HG03565 (cell line): ENCODE measurements around the gene DCLRE1B.
A peak's percentile ranks its signal among the peaks of the same experiment; 100 is the strongest.

ENCODE experiments used
- ATAC-seq: cut with Tn5 transposase; IDR thresholded peaks from one replicate; pipeline ENCODE4 v1.9.1; 2021; ENCODE audit warnings: mild to moderate bottlenecking, moderate library complexity; ENCODE audit not compliant: unreplicated experiment

The DCLRE1B gene

DNA sequence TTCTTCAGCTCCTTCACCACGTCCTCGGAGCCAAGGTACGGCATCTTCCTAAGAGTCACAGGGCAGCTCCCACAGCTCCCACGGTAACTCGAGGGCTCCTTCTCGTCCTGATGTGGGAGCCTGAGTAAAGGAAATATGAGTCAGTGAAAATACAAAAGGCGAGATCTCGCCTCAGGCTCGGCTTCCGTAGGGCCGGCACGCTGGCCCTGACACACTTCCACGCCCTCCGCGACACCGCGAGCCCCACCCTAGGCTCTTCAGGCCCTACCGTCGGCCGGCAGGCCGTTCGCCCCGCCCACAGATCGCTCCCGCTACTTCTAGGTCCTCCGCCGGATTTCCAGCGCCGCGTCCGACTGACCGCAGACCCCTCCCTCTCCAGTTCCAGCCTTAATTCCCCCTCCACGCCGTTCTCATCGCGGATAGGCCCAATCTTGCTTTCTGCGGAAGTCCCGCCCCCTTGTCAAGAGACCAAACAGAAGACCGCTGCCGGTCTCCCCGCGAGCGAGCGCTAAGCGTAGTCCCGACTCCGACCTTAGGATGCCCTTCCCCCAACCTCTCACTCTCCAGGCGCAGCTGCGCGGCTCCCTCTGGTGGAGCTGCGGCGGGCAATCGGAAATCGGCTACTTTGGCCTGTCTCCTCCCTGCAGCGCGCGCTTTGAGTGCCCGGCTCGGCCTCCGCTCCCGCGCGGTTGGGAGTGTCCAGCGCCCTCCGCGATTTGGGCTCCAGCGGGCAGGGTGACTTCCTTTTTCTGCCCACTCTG is at the start of gene DCLRE1B, which contains the start of gene AP4B1:
Gene DCLRE1B (plus strand): TSS at position 653 of the 761 bp plus-strand sequence. CDS start 261 bp downstream, outside the sequence.
Gene AP4B1 (minus strand): TSS at position 126 of the 761 bp plus-strand sequence. CDS start 82 bp downstream, at position 44.
- ATAC-seq: peak; percentile 86

GRCh38 chr1:113855630-113856400 is 49.3 kb upstream of the DCLRE1B start:
- no peak for ATAC-seq

GRCh38 chr1:113856401-113856790 is 48.7 kb upstream of the DCLRE1B start:
- no peak for ATAC-seq

DNA sequence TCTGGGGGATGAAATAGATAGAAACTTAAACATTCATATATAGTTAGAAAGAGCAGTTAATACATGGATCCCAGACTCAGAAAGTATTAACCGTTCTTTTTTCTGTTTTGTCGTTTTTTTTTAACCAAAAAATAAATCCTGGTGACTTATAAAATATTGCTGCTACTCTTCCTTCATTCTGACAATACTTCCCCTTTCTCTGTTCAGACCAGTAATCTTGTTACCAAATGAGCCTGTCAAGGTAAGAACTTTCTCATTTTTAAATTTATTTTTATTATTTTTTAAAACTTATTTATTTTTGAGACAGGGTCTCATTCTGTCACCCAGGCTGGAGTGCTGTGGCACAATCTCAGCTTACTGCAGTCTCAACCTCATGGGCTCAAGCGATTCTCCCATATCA is 47.4 kb upstream of the DCLRE1B start:
- ATAC-seq: no peak

DNA sequence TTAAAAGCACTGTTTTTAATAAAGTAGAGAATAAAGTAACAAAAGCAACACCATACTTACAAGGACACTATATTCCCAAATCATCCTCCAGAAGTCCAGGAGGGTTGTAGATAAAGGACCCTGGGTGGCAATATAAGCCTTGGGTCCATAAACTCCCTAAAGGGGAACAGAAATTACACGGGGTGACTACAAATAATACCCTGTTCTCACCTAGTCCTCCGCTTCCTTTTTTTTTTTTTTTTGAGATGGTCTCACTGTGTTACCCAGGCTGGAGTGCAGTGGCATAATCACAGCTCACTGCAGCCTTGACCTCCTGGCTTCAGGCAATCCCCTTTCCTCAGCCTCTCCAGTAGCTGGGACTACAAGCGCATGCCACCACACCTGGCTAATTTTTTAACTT is 46.7 kb upstream of the DCLRE1B start:
- no peak for ATAC-seq

GRCh38 chr1:113858982-113859381 is 46.1 kb upstream of the DCLRE1B start:
- ATAC-seq: no peak

DNA sequence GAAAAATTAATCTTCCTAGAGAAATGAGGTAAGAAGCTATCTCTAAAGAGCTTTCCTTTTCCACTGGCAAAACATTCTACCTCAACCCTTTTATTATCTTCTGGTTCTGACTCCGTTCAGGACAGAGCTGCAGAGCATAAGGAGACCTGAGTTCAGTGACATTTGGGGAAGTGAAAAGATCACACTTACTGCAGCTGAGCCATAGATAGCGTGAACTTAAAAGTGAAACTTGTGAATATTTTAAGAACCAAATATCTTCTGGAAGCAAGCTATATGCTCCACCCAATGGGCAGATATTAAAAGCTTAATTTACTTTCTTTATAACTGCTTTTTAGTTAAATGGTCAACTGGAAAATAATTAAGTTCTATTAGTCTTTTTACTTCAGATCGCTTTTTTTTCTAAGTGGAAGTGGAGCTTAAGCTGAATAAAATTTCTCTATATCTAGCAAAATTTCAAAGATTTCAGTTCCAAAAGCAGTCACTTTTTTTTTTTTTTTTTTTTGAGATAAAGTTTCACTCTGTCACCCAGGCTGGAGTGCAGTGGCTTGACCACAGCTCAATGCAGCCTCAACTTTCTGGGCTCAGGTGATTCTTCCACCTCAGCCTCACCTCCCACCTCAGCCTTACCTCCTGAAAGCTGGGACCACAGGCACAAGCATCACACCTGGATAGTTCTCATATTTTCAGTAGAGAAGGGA is 45.5 kb upstream of the DCLRE1B start:
- peak; percentile 84 for ATAC-seq

DNA sequence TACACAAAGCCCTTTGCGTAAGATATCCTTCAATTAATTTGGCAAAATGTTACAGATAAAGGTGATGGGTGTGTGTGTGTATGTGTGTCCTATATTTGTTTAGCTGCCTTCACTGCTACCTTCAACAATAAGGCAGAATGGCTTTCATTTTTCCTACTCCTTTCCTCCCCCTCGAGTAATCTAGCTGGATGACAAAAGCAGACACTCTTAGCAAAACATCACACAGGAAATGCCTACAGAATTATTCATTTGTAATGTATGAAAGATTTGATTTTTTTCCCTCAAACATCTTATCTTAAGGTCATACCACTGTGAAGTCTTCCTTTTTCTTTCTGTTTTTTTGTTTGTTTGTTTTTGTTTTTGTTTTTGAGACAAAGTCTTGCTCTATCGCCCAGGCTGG is 44.2 kb upstream of the DCLRE1B start:
- ATAC-seq: no peak

DNA sequence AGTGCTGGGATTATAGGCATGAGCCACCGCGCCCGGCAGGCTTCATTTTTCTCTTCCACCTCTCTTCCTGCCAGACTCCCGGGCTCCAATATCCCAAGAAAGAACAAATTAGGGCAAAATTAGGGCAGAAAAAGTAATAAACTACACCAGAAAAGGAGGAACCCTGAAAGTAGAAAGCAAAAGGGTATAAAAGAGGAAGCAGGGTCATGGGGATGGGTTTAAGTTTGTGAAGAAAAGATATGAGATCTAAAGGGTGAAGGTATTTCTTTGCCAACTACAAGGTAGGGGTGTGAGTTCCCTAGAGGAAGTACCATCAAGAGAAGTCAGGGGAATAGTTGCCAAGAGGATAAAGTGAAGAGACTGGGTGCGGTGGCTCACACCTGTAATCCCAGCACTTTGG is 43.5 kb upstream of the DCLRE1B start:
- no peak for ATAC-seq

- ATAC-seq: no peak
These were observed 36.6 kb upstream of the DCLRE1B start for GRCh38 chr1:113868387-113869083.

- ATAC-seq: no peak
These were observed 34.3 kb upstream of the DCLRE1B start for GRCh38 chr1:113870778-113871177.

DNA sequence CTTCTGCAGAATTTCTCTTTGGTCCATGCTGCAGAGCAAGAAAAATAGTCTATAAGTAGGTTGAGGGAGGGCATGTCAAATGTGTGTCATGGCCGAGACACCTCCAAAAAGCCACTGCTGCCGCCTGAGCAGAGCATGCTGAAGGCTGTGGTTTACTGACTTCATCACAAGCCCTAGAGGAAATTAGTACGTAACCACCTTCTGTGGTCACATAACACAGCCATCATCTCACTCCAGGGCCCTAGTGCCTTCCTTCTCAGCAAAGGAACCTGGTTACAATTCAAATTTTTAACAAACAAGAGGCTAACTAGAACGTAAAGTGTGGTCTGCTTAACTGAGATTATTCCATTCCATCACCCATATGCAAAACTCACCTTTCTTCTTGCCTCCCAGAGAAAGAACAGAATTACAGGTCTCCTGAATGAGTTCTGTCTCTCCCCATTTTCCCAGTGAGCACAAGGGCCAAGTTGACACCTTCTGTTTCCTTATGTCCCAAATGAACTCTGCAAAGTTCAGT is 33.5 kb upstream of the DCLRE1B start, which contains the start of gene PTPN22:
Gene PTPN22 (minus strand): TSS at position 116 of the 517 bp plus-strand sequence.
- ATAC-seq: peak; percentile 90

DNA sequence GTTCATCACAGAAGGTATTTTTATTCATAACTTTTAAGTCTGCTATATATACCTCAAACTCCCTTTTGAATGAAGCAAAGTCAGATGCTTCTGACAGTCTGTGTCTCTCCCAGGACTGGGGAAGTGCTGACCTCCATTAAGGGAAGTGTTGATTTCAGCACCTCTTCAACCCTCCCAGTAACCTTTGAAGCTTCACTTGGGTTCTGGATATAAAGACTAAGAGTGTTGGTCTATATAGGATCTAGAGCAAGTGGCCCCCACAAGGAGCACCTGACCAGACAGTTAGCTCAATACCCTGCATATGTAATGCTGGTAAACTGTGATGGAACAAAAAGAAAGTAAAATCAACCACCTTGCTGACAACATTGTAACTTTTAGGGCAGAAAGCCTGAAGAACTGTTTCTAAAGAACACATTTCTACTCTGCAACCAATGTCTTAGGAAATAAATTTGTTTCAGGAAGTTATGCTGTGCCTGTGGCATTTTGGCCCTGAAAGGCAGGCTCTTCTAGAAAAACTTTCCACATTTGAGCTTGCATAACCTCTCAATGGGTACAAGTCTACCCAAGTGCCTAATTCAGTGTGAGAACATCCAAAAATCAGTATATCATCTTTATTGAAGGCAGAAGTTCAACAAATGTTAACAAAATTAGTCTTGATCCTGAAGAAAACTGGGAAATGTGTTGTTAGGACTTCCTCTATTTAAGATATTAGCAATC is 32.7 kb upstream of the DCLRE1B start:
- no peak for ATAC-seq

DNA sequence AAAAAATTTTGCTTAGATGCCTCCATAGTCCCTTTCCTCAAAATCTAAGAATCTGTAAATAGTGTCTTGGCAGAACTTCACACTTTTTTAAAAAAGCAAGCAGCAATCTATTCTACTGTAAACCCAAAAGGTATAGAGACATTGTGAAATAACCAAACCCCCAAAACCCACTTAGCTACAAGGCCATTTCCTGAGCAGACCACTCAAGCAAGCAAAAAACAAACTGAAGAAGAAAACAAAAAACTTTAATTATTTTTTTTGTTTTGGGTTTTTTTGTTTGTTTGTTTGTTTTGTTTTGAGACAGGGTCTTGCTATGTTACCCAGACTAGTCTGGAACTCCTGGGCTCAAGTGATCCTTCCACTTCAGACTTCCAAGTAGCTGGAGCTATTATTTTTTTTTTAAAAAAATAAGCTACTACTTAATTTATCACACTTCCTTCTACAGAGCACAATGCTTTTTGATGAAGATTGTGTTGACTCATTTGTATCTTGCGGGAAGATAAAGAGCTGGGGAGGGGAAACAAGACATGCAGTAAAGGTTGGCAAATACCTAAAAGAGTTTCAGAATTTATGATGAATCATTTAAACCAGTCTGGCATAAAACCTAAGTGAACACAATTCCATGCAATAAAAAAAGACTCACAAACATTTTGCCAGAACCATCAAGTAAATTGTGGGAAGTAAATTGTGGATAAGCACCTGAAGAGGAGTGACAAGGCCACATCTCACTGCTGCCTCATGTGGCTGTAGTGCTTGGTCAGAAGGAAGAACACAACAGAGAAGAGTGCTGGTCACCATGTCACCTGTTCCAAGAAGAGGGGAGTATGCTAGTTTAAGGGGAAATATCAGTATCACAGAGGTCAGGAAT is 30.9 kb upstream of the DCLRE1B start:
- ATAC-seq: peak; percentile 31

- ATAC-seq: no peak
These were observed 29.4 kb upstream of the DCLRE1B start for GRCh38 chr1:113875714-113876113.

- no peak for ATAC-seq
These were observed 28.9 kb upstream of the DCLRE1B start for GRCh38 chr1:113876176-113876575.

DNA sequence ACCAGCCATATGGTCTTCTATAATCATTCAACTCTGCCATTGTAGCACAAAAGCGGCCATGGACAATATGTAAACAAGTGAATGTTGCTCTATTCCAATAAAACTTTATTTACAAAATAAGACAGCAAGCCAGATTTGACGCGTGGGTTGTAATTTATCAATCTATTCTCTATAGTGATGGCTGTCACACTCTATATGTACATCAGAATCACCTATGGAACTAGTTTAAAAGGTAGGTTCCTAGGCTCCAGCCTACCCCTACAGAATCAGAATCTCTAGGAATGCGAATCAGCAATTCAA is 25.4 kb upstream of the DCLRE1B start:
- ATAC-seq: no peak

DNA sequence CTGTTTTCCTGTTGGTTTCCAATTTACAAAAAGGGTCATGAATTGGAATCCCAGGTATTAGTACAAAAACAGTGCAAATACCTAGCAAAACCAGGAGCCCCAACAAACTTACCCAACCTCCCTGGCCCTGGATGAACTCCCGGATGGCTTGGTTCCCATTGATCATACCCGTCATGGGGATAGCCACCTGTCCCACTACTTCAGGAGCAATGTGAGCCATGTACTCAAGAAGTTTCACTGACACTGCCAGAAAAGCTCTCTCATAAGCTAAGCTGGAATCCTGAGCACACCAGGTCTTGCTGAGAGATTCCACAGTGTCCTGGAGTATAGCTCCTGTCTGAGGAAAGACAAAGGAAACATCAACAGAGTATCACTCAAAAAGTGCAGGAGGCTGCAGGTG is 23.5 kb upstream of the DCLRE1B start:
- no peak for ATAC-seq
